ENCODE data around the gene EVI5.
"Not testable (repeated sequence)": the region's sequence is repeated elsewhere in the genome, so short reads cannot be mapped to it uniquely, and the experiment has no call there.

The EVI5 gene

DNA sequence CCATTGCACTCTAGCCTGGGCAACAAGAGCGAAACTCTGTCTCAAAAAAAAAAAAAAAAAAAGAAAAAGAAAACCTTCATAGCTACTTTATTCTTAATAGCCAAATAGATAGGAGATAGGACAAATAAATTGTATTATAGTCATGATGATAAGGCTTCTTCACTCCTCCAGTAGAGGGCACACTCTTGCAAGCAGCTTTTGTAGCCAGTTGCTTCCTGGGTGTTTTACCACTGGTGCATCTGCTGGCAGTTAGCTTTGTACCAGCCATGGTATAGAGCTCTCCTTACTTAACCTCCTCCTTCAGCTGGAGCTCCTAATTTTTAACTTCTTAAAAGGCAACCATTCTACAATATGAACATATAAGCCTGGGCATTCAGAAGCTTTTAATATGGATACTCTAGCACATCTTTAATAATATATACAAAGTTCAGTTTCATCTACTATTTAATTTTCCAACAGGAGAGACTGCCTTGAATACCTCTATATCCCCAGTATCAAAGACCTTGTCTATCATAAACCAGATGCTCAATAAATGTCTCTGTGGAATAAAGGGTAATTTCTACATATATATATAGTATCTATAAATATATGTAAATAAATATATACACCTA is 35.8 kb downstream of the EVI5 start:
- in situ Hi-C loops (cut with MboI; ENCODE audit: low sequenced_read_pairs) = no loop called here

DNA sequence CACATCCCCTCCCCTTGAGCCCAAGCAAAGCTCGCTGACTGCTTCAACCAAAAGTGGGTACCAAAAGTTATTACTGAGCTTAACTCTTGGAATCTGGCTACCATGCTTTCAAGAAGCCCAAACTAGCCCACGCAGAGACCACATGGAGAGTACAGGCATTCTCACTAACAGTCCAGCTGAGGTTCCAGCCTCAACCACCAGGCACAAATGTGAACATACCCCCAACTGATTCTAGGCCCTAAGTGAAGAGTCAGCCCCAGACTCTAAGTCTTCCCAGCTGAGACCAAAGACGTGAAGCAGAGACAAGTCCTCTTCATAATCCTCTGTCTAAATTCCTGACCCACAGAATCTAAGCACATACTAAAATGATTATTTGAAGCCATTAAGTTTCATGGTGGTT is 36.8 kb downstream of the EVI5 start:
- in situ Hi-C loops (cut with MboI; ENCODE audit: low sequenced_read_pairs) = no loop called here

- in situ Hi-C loops (cut with MboI; ENCODE audit: low sequenced_read_pairs) = no loop called here
These were observed 37.2 kb downstream of the EVI5 start for GRCh38 chr1:92747735-92748134.

DNA sequence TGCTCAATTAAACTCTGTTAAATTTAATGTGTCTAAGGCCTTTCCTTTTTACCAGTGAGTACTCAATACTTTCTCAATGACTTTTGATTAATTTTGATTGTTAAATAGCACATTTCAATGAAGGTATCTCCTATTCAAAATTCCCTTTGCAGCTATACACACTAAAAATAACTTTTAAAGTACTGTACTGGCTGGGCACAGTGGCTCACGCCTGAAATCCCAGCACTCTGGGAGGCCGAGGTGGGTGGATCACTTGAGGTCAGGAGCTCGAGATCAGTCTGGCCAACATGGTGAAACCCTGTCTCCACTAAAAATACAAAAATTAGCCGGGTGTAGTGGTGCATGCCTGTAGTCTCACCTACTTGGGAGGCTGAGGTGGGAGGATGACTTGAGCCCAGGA is 38.7 kb downstream of the EVI5 start:
- in situ Hi-C loops (cut with MboI; ENCODE audit: low sequenced_read_pairs) = not testable (repeated sequence)

DNA sequence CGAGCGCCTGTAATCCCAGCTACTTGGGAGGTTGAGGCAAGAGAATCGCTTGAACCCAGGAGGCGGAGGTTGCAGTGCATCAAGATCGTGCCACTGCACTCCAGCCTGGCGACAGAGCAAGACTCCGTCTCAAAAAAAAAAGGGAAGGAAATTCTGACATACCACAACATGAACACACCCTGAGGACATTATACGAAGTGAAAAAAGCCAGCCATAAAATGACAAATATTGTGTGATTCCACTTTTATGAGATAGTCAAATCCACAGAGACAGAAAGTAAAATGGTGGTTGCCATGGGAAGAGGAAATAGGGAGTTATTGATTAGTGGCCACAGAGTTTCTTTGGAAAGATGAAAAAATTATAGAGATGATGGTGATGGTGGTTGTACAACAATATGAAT is 41.7 kb downstream of the EVI5 start:
- in situ Hi-C loops (cut with MboI; ENCODE audit: low sequenced_read_pairs) = no loop called here

DNA sequence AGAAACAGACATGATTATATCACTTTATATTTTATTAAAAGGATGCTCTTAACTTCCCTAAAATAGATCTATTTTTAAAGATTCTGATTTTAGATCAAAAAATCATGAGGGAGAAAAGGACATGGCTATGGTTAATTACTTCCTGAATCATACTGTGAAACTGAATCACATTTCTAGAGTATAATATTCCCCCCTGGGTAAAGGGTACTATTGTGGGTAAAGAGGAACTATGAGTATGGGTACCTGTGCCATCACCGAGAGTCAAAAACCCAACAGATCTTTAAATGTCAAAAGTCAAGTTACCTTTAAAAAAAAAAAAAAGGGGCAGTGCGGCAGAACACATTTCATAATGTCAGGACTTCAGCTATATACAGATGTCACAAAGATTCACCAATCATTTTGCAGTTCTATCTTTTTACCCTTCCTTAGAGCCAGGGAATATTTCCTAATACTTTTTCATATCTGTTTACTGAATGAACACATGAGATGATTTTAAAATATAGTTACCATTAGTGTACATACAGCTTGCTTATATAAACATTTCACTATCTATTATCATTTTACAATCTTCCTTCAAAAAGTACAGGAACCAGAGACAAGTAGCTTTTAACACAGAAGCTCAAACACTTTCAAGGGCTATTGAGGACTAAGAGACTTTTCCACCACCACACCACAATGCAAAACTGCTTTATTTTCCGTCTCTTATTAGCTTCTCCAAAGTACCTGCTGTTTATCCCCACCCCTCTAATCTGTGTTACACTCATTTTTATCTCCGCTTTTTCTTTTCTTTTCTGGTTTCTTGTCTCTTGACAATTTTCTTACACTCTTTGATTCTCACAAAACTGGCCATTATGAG is 45.0 kb downstream of the EVI5 start:
- in situ Hi-C loops (cut with MboI; ENCODE audit: low sequenced_read_pairs) = no loop called here

GRCh38 chr1:92736395-92736794 is 48.5 kb downstream of the EVI5 start:
- in situ Hi-C loops (cut with MboI; ENCODE audit: low sequenced_read_pairs) = no loop called here

DNA sequence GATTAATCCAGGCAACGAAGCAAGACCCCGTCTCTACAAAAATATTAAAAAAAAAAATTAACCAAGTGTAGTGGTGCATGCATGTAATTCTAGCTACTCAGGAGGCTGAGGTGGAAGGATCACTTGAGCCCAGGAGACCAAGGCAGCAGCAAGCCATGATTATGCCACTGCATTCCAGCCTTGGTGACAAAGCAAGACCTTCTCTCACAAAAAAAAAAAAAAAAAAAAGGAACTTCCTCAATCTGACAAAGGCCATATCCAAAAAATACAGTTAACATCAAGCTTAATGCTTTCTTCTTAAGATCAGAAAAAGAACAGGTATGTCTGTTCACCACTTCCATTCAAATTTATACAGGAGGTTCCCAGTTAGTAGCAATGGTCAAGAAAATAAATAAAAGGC is 54.4 kb downstream of the EVI5 start:
- in situ Hi-C loops (cut with MboI; ENCODE audit: low sequenced_read_pairs) = no loop called here

GRCh38 chr1:92728697-92729096 is 56.2 kb downstream of the EVI5 start:
- in situ Hi-C loops (cut with MboI; ENCODE audit: low sequenced_read_pairs) = no loop called here

DNA sequence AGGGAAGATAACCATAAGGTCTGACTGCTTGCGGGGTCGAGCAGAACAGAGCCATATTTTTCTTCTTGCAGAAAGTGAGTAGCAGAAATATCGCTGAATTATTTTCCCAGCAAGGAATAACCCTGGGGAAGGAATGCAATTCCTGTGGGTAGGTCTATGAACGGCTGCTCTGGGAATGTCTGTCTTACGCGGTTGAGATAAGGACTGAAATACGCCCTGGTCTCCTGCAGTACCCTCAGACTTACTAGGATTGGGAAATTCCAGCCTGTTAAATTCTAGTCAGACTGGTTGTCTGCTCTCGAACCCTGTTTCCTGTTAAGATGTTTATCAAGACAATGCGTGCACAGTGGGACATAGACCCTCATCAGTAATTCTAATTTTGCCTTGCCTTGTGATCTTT is 61.2 kb downstream of the EVI5 start:
- in situ Hi-C loops (cut with MboI; ENCODE audit: low sequenced_read_pairs) = not testable (repeated sequence)

DNA sequence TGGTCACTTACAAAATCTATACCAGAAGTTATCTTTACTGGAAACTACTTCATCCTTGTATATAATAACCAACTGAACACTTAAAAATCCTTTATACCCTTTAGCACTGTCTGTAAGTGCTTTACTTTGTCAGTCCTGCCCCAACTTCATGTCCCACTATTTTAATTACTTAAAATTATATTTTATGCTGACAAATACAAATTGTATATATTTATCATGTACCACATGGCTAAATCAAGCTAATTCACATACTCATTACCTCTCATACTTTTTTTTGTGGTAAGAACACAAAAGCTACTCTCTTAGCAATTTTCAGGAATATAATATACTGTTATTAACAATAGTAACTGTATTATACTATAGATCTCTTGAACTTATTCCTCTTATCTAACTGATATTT is 63.0 kb downstream of the EVI5 start:
- in situ Hi-C loops (cut with MboI; ENCODE audit: low sequenced_read_pairs) = no loop called here

DNA sequence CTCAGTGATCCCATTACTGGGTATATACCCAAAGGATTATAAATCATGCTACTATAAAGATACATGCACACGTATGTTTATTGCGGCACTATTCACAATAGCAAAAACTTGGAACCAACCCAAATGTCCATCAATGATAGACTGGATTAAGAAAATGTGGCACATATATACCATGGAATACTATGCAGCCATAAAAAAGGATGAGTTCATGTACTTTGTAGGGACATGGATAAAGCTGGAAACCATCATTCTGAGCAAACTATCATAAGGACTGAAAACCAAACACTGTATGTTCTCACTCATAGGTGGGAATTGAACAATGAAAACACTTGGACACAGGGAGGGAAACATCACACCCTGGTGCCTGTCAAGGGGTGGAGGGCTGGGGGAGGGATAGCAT is 63.8 kb downstream of the EVI5 start:
- in situ Hi-C loops (cut with MboI; ENCODE audit: low sequenced_read_pairs) = not testable (repeated sequence)

GRCh38 chr1:92715476-92715951 is 69.4 kb downstream of the EVI5 start:
- in situ Hi-C loops (cut with MboI; ENCODE audit: low sequenced_read_pairs) = not testable (repeated sequence)

DNA sequence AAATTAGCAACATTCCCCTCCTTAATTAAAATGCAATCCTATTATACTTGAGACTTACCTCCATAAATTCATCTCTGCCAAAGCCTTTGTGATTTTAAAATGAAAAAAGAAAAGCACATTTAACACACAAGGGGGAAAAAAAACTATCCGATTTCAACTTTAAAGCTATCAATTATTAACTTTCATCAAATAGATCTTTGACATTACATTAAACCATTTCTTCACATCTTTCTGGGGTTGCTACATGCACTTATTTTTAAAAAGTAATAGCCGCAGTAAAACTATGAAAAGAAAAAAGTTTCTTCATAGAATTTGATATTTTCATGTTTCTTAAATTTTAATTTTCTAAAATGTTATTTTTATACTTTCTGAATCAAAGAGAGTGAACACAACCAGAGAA is 71.0 kb downstream of the EVI5 start:
- in situ Hi-C loops (cut with MboI; ENCODE audit: low sequenced_read_pairs) = no loop called here

GRCh38 chr1:92711473-92712165 is 73.3 kb downstream of the EVI5 start:
- in situ Hi-C loops (cut with MboI; ENCODE audit: low sequenced_read_pairs) = no loop called here

- in situ Hi-C loops (cut with MboI; ENCODE audit: low sequenced_read_pairs) = no loop called here
These were observed 75.2 kb downstream of the EVI5 start for GRCh38 chr1:92709738-92710137.

- in situ Hi-C loops (cut with MboI; ENCODE audit: low sequenced_read_pairs) = no loop called here
These were observed 76.4 kb downstream of the EVI5 start for GRCh38 chr1:92708368-92708950.

DNA sequence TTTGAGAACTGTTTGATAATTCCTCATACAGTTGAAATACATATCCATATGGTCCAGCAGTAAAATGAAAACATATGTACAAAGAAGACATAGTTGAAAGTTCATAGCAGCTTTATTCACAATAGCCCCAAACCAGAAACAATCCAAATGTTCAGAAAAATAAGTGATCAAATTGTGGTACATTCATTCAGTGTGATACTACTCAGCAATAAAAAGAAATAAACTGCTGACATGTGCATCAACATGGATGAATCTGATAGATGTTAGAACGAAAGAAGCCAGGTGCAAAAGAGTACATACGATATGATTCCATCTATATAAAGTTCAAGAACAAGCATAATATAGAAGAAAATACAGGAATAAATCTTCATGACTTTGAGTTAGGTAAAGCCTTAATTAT is 77.2 kb downstream of the EVI5 start:
- in situ Hi-C loops (cut with MboI; ENCODE audit: low sequenced_read_pairs) = no loop called here

- in situ Hi-C loops (cut with MboI; ENCODE audit: low sequenced_read_pairs) = no loop called here
These were observed 77.6 kb downstream of the EVI5 start for GRCh38 chr1:92707292-92707691.

- in situ Hi-C loops (cut with MboI; ENCODE audit: low sequenced_read_pairs) = no loop called here
These were observed 79.5 kb downstream of the EVI5 start for GRCh38 chr1:92705446-92705845.

- in situ Hi-C loops (cut with MboI; ENCODE audit: low sequenced_read_pairs) = no loop called here
These were observed 83.8 kb downstream of the EVI5 start for GRCh38 chr1:92701147-92701546.
